OCI-LY1 (cell line): ENCODE data around the gene SYCP1.

ENCODE experiments used
- H2AFZ ChIP-seq: fragments of 200-600 bp; sonication (generic), shearing (Covaris generic); 2 replicates; pipeline ENCODE4 v1.6.0; 2014; ENCODE audit warnings: antibody characterized with exemption, mild to moderate bottlenecking, low read length
- H3F3A ChIP-seq: fragments of 200-600 bp; sonication (generic), shearing (Covaris generic); 2 replicates; pipeline ENCODE4 v1.6.0; 2014; ENCODE audit warnings: mild to moderate bottlenecking, antibody characterized with exemption, low read length, moderate library complexity; ENCODE audit not compliant: insufficient read depth
- H3K27ac ChIP-seq: fragments of 200-600 bp; sonication (generic); 2 replicates; pipeline ENCODE4 v1.5.1; 2014; ENCODE audit warnings: low read length, mixed run types, mild to moderate bottlenecking, low read depth; ENCODE audit not compliant: poor library complexity, severe bottlenecking
- H3K27me3 ChIP-seq: fragments of 200-600 bp; sonication (generic); 2 replicates; pipeline ENCODE4 v1.6.0; 2014; ENCODE audit warnings: antibody characterized with exemption, mild to moderate bottlenecking, low read length, moderate library complexity; ENCODE audit not compliant: insufficient read depth
- H3K36me3 ChIP-seq: fragments of 200-600 bp; sonication (generic); 2 replicates; pipeline ENCODE4 v1.6.1; 2014; ENCODE audit warnings: mild to moderate bottlenecking, antibody characterized with exemption, low read length, moderate library complexity, mixed read lengths; ENCODE audit not compliant: insufficient read depth
- H3K4me1 ChIP-seq: fragments of 200-600 bp; sonication (generic); 2 replicates; pipeline ENCODE4 v1.5.1; 2014; ENCODE audit warnings: mild to moderate bottlenecking, low read length, moderate library complexity; ENCODE audit not compliant: insufficient read depth, severe bottlenecking
- H3K4me2 ChIP-seq: fragments of 200-600 bp; sonication (generic), shearing (Covaris generic); 2 replicates; pipeline ENCODE4 v1.6.1; 2014; ENCODE audit warnings: low read length
- H3K4me3 ChIP-seq: fragments of 200-600 bp; sonication (generic); 2 replicates; pipeline ENCODE4 v1.5.1; 2014; ENCODE audit warnings: low read length, low read depth, mild to moderate bottlenecking, mixed read lengths; ENCODE audit not compliant: poor library complexity, severe bottlenecking
- H3K79me2 ChIP-seq: fragments of 200-600 bp; shearing (Covaris generic); 2 replicates; pipeline ENCODE4 v1.6.1; 2016; ENCODE audit warnings: mixed run types, low read length, mixed read lengths; ENCODE audit not compliant: insufficient read depth
- H3K9ac ChIP-seq: fragments of 200-600 bp; sonication (generic), shearing (Covaris generic); 2 replicates; pipeline ENCODE4 v1.6.1; 2014; ENCODE audit warnings: mild to moderate bottlenecking, low read length, mixed read lengths
- H3K9me2 ChIP-seq: fragments of 200-600 bp; sonication (generic), shearing (Covaris generic); 2 replicates; pipeline ENCODE4 v1.6.1; 2014; ENCODE audit warnings: low read depth, mild to moderate bottlenecking, low read length, mixed read lengths
- H3K9me3 ChIP-seq: fragments of 200-600 bp; shearing (Covaris generic); 2 replicates; pipeline ENCODE4 v1.6.1; 2014; ENCODE audit warnings: low read length, mixed read lengths
- H4K20me1 ChIP-seq: fragments of 200-600 bp; sonication (generic), shearing (Covaris generic); 2 replicates; pipeline ENCODE4 v1.6.0; 2016; ENCODE audit warnings: mild to moderate bottlenecking, low read length; ENCODE audit not compliant: insufficient read depth
- EZH2 ChIP-seq: fragments of 200-600 bp; sonication (generic), shearing (Covaris generic); IDR thresholded peaks from 2 replicates; pipeline ENCODE4 v1.8.0; 2017; ENCODE audit warnings: borderline replicate concordance, mixed run types, mild to moderate bottlenecking, antibody characterized with exemption, low read length, moderate library complexity, mixed read lengths
- TF ChIP-seq, protein P1 (sequence below): fragments of 200-600 bp; sonication (generic), shearing (Covaris generic); IDR thresholded peaks from 2 replicates; pipeline ENCODE4 v1.5.1; 2017; ENCODE audit warnings: mild to moderate bottlenecking, antibody characterized with exemption, low read length, moderate library complexity, mixed read lengths

Gene SYCP1

GRCh38 chr1:114997510-114998289 lies 143.0 kb downstream of the SYCP1 start:
- no peaks in the 10 kb centered on the region for H3K36me3 ChIP-seq
- no peaks in the 10 kb centered on the region for H3K79me2 ChIP-seq
- H3K27me3 ChIP-seq = no peaks in the 10 kb centered on the region
- no peaks in the 10 kb centered on the region for H3K9me2 ChIP-seq
- no peaks in the 10 kb centered on the region for H3K9me3 ChIP-seq
- H3F3A ChIP-seq = no peaks in the 10 kb centered on the region
- H3K27ac ChIP-seq = no peak overlapping the region
- no peak overlapping the region for H2AFZ ChIP-seq
- H3K4me2 ChIP-seq = no peak overlapping the region
- no peaks in the 10 kb centered on the region for H3K4me1 ChIP-seq
- H3K4me3 ChIP-seq = no peak overlapping the region
- no peak overlapping the region for H3K9ac ChIP-seq
- TF ChIP-seq, protein P1, sequence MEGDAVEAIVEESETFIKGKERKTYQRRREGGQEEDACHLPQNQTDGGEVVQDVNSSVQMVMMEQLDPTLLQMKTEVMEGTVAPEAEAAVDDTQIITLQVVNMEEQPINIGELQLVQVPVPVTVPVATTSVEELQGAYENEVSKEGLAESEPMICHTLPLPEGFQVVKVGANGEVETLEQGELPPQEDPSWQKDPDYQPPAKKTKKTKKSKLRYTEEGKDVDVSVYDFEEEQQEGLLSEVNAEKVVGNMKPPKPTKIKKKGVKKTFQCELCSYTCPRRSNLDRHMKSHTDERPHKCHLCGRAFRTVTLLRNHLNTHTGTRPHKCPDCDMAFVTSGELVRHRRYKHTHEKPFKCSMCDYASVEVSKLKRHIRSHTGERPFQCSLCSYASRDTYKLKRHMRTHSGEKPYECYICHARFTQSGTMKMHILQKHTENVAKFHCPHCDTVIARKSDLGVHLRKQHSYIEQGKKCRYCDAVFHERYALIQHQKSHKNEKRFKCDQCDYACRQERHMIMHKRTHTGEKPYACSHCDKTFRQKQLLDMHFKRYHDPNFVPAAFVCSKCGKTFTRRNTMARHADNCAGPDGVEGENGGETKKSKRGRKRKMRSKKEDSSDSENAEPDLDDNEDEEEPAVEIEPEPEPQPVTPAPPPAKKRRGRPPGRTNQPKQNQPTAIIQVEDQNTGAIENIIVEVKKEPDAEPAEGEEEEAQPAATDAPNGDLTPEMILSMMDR = no peak
- no peak for TF ChIP-seq EZH2
- no peaks in the 10 kb centered on the region for H4K20me1 ChIP-seq

DNA sequence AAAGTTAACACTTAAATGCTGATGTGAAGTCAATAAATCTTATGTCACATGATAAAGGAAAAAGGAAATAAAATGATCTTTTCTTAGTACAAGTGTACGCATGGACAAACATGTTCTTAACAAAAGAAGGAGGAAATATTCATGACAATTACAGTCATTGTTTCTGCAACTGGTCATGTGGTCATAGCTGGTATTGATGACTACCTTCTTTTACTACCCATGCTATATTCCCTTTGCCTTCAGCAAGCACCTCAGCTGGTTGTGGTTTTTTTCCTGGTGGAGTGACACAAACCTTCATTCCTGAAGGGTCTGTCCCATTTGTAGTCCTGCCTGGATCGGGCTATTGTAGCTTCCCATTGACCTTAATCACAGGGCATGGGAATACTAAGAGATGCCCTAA lies 151.5 kb downstream of the SYCP1 start:
- no peak overlapping the region for H3K27ac ChIP-seq
- H3K27me3 ChIP-seq = no peaks in the 10 kb centered on the region
- no peaks in the 10 kb centered on the region for H3K9me2 ChIP-seq
- no peak overlapping the region for H3K4me3 ChIP-seq
- H3K36me3 ChIP-seq = no peaks in the 10 kb centered on the region
- TF ChIP-seq, protein P1 = no peak
- TF ChIP-seq EZH2 = no peak
- no peaks in the 10 kb centered on the region for H3K79me2 ChIP-seq
- no peak overlapping the region for H2AFZ ChIP-seq
- no peaks in the 10 kb centered on the region for H3F3A ChIP-seq
- H3K4me1 ChIP-seq = no peaks in the 10 kb centered on the region
- no peaks in the 10 kb centered on the region for H4K20me1 ChIP-seq
- H3K4me2 ChIP-seq = no peak overlapping the region
- no peak overlapping the region for H3K9ac ChIP-seq
- no peaks in the 10 kb centered on the region for H3K9me3 ChIP-seq

DNA sequence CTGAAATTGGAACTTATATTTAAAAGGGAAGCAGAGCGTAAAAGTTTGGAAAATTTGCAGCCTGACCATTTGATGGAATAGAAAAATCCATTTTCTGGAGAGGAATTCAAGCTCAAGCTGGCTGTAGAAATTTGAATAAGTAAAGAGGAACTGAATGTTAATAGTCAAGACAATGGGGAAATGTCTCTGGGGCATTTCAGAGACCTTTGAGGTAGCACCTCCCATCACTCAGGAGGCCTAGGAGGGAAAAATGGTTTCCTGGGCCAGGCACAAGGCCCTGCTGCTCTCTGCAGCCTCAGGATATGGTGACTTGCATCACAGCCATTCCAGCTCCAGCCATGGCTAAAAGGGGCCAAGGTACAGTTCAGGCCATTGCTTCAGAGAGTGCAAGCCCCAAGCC lies 157.3 kb downstream of the SYCP1 start:
- TF ChIP-seq EZH2 = no peak
- TF ChIP-seq, protein P1 = no peak
- H3K27ac ChIP-seq = no peak overlapping the region
- H3K9ac ChIP-seq = no peak overlapping the region
- H4K20me1 ChIP-seq = no peaks in the 10 kb centered on the region
- H3K9me2 ChIP-seq = no peaks in the 10 kb centered on the region
- H3K79me2 ChIP-seq = no peaks in the 10 kb centered on the region
- H3K4me1 ChIP-seq = no peaks in the 10 kb centered on the region
- H3K36me3 ChIP-seq = no peaks in the 10 kb centered on the region
- no peaks in the 10 kb centered on the region for H3K27me3 ChIP-seq
- no peak overlapping the region for H2AFZ ChIP-seq
- no peaks in the 10 kb centered on the region for H3F3A ChIP-seq
- no peak overlapping the region for H3K4me3 ChIP-seq
- no peaks in the 10 kb centered on the region for H3K9me3 ChIP-seq
- no peak overlapping the region for H3K4me2 ChIP-seq
